AG04450 (cell line): ENCODE measurements around the gene NCBP1. TPM values are rescaled to one million over a fixed set of nuclear protein-coding genes. Genes with fewer than 3 reads are reported as not detected.
A peak's percentile ranks its signal among the peaks of the same experiment; 100 is the strongest.

Experiments
- CTCF ChIA-PET: fragments of 300-600, 350-600 bp; formaldehyde crosslinking; extraction: SDS; loops from one replicate; lab custom pipeline; 2022; ENCODE audit warnings: antibody characterized with exemption, inconsistent platforms; lab: Charles Lee
- POLR2A ChIA-PET: fragments of 350-600 bp; formaldehyde crosslinking; extraction: SDS; loops from one replicate; lab custom pipeline; 2021; ENCODE audit warnings: antibody characterized with exemption, inconsistent platforms; lab: Yijun Ruan, JAX
- DNase-seq: peaks from one replicate; pipeline ENCODE4 v3.0.0-alpha.2; 2011; ENCODE audit warnings: low read depth, low spot score
- H3K27ac ChIP-seq: one replicate; pipeline ENCODE4 v1.5.1; 2012; ENCODE audit warnings: low read depth, low read length, control low read depth
- H3K27me3 ChIP-seq: one replicate; pipeline ENCODE4 v1.6.0; 2012; ENCODE audit warnings: low read length; ENCODE audit not compliant: control insufficient read depth, insufficient read depth
- H3K4me3 ChIP-seq: 2 replicates; pipeline ENCODE4 v1.5.1; 2011; ENCODE audit warnings: mild to moderate bottlenecking, low read depth, low read length, control low read depth
- H3K9me3 ChIP-seq: 2 replicates; pipeline ENCODE4 v1.5.1; 2012; ENCODE audit warnings: low read length; ENCODE audit not compliant: control insufficient read depth, insufficient read depth
- polyA plus RNA-seq: library from polyadenylated mRNA; depleted of rRNA; stranded (reverse); fragments of >200 nt; gene quantifications from 2 replicates; pipeline ENCODE4 v1.2.3, GENCODE V29; 2011
- TF ChIP-seq, protein P1 (sequence below): IDR thresholded peaks from 2 replicates; pipeline ENCODE4 v1.5.1; 2011; ENCODE audit warnings: low read depth, low read length, control low read depth, inconsistent platforms

The NCBP1 gene
- polyA plus RNA-seq, 1 experiment = 39.2 TPM

DNA sequence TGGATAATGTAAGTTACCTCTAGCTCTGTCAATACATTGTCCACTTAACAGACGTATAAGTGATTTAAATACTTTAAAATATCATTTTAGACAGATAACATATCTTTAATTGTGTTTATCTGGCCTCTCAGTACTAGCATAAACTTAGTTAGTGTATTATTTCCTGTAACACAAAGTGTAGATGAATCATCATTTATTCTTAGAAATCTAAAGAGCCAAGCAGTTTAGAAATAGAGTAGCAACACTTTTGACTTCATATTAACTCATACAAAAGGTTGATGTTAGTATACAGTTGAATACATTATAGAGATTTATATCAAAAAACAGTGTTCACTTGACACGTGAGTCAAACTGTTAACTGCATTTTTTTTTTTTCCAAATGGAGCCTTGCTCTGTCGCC is 18.0 kb downstream of the NCBP1 start:
- H3K27ac ChIP-seq = no peak overlapping the region
- H3K4me3 ChIP-seq = no peak overlapping the region
- TF ChIP-seq, protein P1, sequence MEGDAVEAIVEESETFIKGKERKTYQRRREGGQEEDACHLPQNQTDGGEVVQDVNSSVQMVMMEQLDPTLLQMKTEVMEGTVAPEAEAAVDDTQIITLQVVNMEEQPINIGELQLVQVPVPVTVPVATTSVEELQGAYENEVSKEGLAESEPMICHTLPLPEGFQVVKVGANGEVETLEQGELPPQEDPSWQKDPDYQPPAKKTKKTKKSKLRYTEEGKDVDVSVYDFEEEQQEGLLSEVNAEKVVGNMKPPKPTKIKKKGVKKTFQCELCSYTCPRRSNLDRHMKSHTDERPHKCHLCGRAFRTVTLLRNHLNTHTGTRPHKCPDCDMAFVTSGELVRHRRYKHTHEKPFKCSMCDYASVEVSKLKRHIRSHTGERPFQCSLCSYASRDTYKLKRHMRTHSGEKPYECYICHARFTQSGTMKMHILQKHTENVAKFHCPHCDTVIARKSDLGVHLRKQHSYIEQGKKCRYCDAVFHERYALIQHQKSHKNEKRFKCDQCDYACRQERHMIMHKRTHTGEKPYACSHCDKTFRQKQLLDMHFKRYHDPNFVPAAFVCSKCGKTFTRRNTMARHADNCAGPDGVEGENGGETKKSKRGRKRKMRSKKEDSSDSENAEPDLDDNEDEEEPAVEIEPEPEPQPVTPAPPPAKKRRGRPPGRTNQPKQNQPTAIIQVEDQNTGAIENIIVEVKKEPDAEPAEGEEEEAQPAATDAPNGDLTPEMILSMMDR = no peak
- no peaks in the 10 kb centered on the region for H3K27me3 ChIP-seq
- ChIA-PET CTCF (interaction anchor here (0.6 to 0.7 kb wide), 2 partner anchors 76 to 1289 kb away, joined by 3 read pairs; no protein-coding TSS in a partner anchor), POLR2A (no interaction called here)
- H3K9me3 ChIP-seq = no peaks in the 10 kb centered on the region
- DNase-seq = no peak

DNA sequence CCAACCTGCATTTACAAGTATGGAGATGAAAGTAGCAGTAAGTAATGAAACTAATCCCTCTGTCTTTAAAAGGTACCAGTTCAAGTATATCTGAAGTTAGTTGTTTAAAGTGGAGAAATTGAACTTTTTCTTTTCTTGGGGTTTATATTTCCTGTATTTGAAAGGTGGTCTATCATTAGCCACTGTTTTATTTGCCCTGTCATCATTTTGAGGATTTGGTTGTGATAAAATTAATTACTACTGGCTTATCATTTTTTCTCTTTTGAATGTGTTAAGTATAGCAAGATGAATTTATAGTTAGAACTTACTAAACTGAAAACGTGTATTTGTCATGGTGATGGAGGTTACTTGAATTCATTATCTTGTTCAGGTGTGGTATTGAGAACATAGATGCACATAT is 25.1 kb downstream of the NCBP1 start:
- no peak for DNase-seq
- TF ChIP-seq, protein P1 = no peak
- Histone ChIP-seq H3K9me3 (no peaks in the 10 kb centered on the region), H3K27me3 (no peaks in the 10 kb centered on the region), H3K4me3 (no peak overlapping the region), H3K27ac (no peak overlapping the region)
- POLR2A ChIA-PET = interaction anchor here (1.2 kb wide), 1 partner anchor 25 kb away, joined by 5 read pairs; the partner anchor contains the start of genes NCBP1 and TSTD2
- CTCF ChIA-PET = no interaction called here

DNA sequence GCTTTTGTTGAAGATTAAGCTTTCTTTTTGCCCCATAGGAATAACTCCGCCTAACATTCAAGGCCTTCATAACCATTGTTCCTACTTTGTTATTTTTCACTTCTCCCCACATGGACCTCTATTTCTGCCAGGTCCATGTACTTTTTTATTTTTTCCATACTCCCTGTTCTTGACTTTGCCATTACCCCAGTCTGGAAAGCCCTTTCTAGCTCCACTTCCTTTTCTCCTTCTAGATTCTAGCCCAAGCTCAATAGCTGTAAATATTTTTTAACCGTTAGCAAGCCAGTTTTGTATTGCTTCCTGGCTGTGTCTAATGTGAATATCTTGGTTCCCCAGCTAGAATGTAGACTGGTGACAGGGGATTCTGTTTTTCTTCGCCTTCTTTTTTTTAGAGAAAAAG is 26.1 kb downstream of the NCBP1 start:
- Histone ChIP-seq H3K4me3 (no peak overlapping the region), H3K27ac (no peak overlapping the region), H3K27me3 (no peaks in the 10 kb centered on the region), H3K9me3 (no peaks in the 10 kb centered on the region)
- ChIA-PET CTCF (no interaction called here), POLR2A (interaction anchor here (1.2 kb wide), 1 partner anchor 26 kb away, joined by 5 read pairs; the partner anchor contains the start of genes NCBP1 and TSTD2)
- DNase-seq = no peak
- TF ChIP-seq, protein P1 = no peak

DNA sequence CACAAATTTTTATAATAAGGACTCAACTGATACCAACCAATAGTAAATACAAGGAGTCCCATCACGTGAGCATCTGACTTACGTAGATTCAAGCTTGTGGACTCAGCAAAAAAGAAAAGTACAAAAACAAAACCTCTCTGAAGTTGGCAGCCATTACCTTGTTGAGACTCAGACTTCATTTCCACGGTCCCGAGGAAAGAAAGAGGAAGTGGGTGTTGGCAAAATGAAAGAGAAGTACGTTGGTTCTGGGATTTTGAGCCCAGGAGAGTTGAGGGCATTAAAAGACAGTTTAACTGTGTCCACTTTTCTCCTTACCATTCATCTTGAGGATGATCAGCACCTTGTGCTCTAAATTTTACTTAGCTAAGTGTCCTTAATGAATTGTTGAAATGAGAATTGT is 26.7 kb downstream of the NCBP1 start:
- no peak overlapping the region for H3K4me3 ChIP-seq
- CTCF ChIA-PET = interaction anchor here (1.0 to 1.1 kb wide), 2 partner anchors 15 to 264 kb away, joined by 3 to 4 read pairs; no protein-coding TSS in a partner anchor
- no peaks in the 10 kb centered on the region for H3K27me3 ChIP-seq
- H3K9me3 ChIP-seq = no peaks in the 10 kb centered on the region
- H3K27ac ChIP-seq = peak overlapping the region; percentile 74
- TF ChIP-seq, protein P1 = no peak
- POLR2A ChIA-PET = interaction anchor here (1.3 kb wide), 1 partner anchor 27 kb away, joined by 7 read pairs; the partner anchor contains the start of genes NCBP1 and TSTD2
- no peak for DNase-seq

DNA sequence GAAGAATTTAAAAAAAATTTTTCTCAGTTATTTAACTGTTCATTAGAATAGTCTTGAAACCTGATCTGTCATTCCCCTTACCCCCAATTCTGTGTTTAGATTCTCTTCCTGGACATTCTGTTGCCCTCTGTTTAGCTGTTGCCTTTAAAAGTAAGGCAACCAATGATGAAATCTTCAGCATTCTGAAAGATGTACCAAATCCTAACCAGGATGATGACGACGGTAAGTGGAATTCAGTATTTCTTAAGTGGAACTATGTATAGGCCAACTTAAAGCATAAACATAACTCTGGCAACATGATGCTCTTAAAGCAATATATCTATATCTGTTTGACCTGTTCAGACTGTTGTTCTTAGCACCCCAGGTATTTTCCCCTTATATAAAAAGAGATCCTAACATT is 27.2 kb downstream of the NCBP1 start:
- H3K4me3 ChIP-seq = no peak overlapping the region
- TF ChIP-seq, protein P1 = no peak
- no peaks in the 10 kb centered on the region for H3K27me3 ChIP-seq
- peak; percentile 48 for DNase-seq
- ChIA-PET CTCF (interaction anchor here (1.0 to 1.1 kb wide), 2 partner anchors 15 to 263 kb away, joined by 3 to 4 read pairs; no protein-coding TSS in a partner anchor), POLR2A (interaction anchor here (0.5 to 1.3 kb wide), 2 partner anchors 27 to 677 kb away, joined by 3 to 7 read pairs; partner anchors contain the start of genes NCBP1 and TSTD2)
- H3K9me3 ChIP-seq = no peaks in the 10 kb centered on the region
- H3K27ac ChIP-seq = no peak overlapping the region
